KMS-11 (cell line): Measurements from ENCODE around the gene CDC42EP2.
A peak's percentile ranks its signal among the peaks of the same experiment; 100 is the strongest.

Experiments
- H2AFZ ChIP-seq: fragments of 200-600 bp; sonication (generic); 2 replicates; pipeline ENCODE4 v1.6.1; 2016; ENCODE audit warnings: antibody characterized with exemption, mixed run types, low read depth
- H3K27ac ChIP-seq: fragments of 200-600 bp; sonication (generic); 2 replicates; pipeline ENCODE4 v1.6.1; 2016; ENCODE audit warnings: mild to moderate bottlenecking, mixed run types
- H3K27me3 ChIP-seq: fragments of 200-600 bp; sonication (generic); 2 replicates; pipeline ENCODE4 v1.6.1; 2017; ENCODE audit warnings: mild to moderate bottlenecking, low read depth, mixed run types, moderate library complexity; ENCODE audit not compliant: insufficient read depth
- H3K36me3 ChIP-seq: fragments of 200-600 bp; sonication (generic); 2 replicates; pipeline ENCODE4 v1.6.1; 2017; ENCODE audit warnings: mild to moderate bottlenecking, mixed run types; ENCODE audit not compliant: insufficient read depth
- H3K4me1 ChIP-seq: fragments of 200-600 bp; sonication (generic); 2 replicates; pipeline ENCODE4 v1.6.1; 2016; ENCODE audit warnings: mild to moderate bottlenecking, low read depth, mixed run types; ENCODE audit not compliant: poor library complexity, severe bottlenecking
- H3K4me2 ChIP-seq: fragments of 200-600 bp; sonication (generic); 2 replicates; pipeline ENCODE4 v1.7.0; 2016; ENCODE audit warnings: mild to moderate bottlenecking, mixed run types
- H3K4me3 ChIP-seq: fragments of 200-600 bp; sonication (generic); IDR thresholded peaks from 2 replicates; pipeline ENCODE4 v1.6.1; 2017; ENCODE audit warnings: low read depth, low read length, mixed read lengths; ENCODE audit not compliant: insufficient read depth
- H3K79me2 ChIP-seq: fragments of 200-600 bp; sonication (generic); 2 replicates; pipeline ENCODE4 v1.6.1; 2016; ENCODE audit warnings: low read depth, mixed run types; ENCODE audit not compliant: insufficient read depth
- H3K9ac ChIP-seq: fragments of 200-600 bp; sonication (generic); 2 replicates; pipeline ENCODE4 v1.6.1; 2016; ENCODE audit warnings: mild to moderate bottlenecking, mixed run types
- H4K20me1 ChIP-seq: fragments of 200-600 bp; sonication (generic); 2 replicates; pipeline ENCODE4 v1.6.1; 2016; ENCODE audit warnings: mild to moderate bottlenecking, mixed run types; ENCODE audit not compliant: insufficient read depth
- TF ChIP-seq, protein P1 (sequence below): fragments of 200-600 bp; sonication (generic); conservative IDR thresholded peaks from 2 replicates; pipeline ENCODE4 v1.6.1; 2017; ENCODE audit warnings: low read depth, mild to moderate bottlenecking, antibody characterized with exemption, low read length, moderate library complexity, mixed read lengths

The CDC42EP2 gene

DNA sequence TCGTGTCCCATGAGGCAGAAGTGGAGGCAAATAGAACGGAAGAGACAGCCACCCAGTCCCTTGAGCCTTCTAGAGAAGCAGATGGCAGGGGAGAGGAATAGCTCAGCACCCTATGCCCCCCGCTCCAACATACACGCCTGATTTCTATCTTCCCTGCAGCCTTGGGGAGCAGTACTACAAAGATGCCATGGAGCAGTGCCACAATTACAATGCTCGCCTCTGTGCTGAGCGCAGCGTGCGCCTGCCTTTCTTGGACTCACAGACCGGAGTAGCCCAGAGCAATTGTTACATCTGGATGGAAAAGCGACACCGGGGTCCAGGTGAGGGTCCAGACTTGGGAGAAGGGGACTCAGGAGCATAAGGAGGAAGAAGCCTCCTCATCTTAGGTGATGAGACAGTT is 25.6 kb downstream of the CDC42EP2 start:
- Histone ChIP-seq H3K79me2 (peaks cover 42% of the 10 kb centered on the region), H2AFZ (no peak overlapping the region), H3K27me3 (no peaks in the 10 kb centered on the region), H3K36me3 (peaks cover 3% of the 10 kb centered on the region; the same call in 1 of the 2 replicates), H3K4me1 (peaks cover 5% of the 10 kb centered on the region), H3K9ac (no peak overlapping the region), H3K4me2 (no peak overlapping the region), H4K20me1 (no peaks in the 10 kb centered on the region), H3K27ac (no peak overlapping the region), H3K4me3 (no peak overlapping the region)
- TF ChIP-seq, protein P1, sequence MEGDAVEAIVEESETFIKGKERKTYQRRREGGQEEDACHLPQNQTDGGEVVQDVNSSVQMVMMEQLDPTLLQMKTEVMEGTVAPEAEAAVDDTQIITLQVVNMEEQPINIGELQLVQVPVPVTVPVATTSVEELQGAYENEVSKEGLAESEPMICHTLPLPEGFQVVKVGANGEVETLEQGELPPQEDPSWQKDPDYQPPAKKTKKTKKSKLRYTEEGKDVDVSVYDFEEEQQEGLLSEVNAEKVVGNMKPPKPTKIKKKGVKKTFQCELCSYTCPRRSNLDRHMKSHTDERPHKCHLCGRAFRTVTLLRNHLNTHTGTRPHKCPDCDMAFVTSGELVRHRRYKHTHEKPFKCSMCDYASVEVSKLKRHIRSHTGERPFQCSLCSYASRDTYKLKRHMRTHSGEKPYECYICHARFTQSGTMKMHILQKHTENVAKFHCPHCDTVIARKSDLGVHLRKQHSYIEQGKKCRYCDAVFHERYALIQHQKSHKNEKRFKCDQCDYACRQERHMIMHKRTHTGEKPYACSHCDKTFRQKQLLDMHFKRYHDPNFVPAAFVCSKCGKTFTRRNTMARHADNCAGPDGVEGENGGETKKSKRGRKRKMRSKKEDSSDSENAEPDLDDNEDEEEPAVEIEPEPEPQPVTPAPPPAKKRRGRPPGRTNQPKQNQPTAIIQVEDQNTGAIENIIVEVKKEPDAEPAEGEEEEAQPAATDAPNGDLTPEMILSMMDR: no peak

DNA sequence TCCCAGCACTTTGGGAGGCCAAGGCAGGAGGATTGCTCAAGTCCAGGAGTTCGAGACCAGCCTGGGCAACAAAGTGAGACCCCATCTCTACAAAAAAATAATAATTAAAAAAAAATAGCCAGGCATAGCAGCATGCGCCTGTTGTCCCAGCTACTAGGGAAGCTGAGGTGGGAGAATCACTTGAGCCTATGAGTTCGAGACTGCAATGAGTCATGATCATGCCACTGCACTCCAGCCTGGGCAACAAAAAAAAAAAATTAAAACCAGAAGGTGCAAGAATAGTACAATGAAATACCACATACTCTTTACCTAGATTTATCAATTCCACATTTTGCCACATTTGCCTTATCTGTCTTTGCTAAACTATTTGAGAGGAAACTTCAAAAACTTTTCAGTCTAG is 27.2 kb downstream of the CDC42EP2 start:
- H3K27ac ChIP-seq: no peak overlapping the region
- no peak overlapping the region for H3K9ac ChIP-seq
- H3K27me3 ChIP-seq: no peaks in the 10 kb centered on the region
- no peaks in the 10 kb centered on the region for H3K4me1 ChIP-seq
- no peak overlapping the region for H3K4me3 ChIP-seq
- no peak overlapping the region for H2AFZ ChIP-seq
- H4K20me1 ChIP-seq: no peaks in the 10 kb centered on the region
- H3K79me2 ChIP-seq: peaks cover 26% of the 10 kb centered on the region
- H3K4me2 ChIP-seq: no peak overlapping the region
- TF ChIP-seq, protein P1: no peak
- peaks cover 3% of the 10 kb centered on the region; the same call in 1 of the 2 replicates for H3K36me3 ChIP-seq

DNA sequence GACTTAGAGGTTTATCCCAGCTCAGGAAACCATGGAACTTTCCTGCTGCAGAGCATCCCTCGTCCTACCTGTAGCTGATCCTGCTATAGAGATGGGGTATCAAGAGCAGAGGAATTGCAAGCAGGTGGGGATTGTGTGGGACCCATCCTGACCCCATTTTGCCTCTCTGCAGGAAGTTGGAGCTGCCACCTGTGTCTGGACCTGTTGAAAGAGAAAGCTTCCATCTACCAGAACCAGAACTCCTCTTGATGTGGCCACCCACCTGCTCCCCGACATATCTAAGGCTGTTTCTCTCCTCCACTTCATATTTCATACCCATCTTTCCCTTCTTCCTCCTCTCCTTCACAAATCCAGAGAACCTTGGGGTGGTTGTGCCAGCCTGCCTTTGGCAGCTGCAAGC is 36.8 kb downstream of the CDC42EP2 start:
- Histone ChIP-seq H3K79me2 (no peaks in the 10 kb centered on the region), H3K4me2 (no peak overlapping the region), H3K4me3 (no peak overlapping the region), H3K27me3 (no peaks in the 10 kb centered on the region), H3K9ac (no peak overlapping the region), H3K4me1 (peaks cover 9% of the 10 kb centered on the region), H3K36me3 (peaks cover 3% of the 10 kb centered on the region; the same call in 1 of the 2 replicates), H2AFZ (no peak overlapping the region), H4K20me1 (no peaks in the 10 kb centered on the region), H3K27ac (no peak overlapping the region)
- TF ChIP-seq, protein P1: no peak

DNA sequence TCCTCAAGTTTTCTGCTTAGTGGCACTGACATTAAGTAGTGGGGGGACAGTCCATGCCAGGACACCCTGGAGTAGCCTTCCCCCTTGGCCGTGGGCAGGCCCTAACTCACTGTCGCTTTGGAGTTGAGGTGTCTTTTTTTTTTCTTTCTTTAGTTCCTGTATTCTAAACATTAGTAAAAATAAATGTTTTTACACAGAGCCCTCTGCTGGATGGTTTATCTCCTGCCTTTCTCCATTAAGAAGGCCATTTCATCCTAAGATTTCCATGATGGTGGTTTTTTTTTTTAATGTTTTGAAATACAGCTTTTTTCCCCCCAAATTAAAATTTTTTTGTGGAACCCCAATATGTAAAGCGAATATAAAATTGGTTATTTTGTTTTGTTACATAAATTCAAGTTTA is 38.1 kb downstream of the CDC42EP2 start:
- Histone ChIP-seq H3K27me3 (no peaks in the 10 kb centered on the region), H3K27ac (no peak overlapping the region), H3K36me3 (peaks cover 3% of the 10 kb centered on the region; the same call in 1 of the 2 replicates), H4K20me1 (no peaks in the 10 kb centered on the region), H3K79me2 (no peaks in the 10 kb centered on the region), H3K4me2 (no peak overlapping the region), H2AFZ (no peak overlapping the region), H3K4me1 (peaks cover 9% of the 10 kb centered on the region), H3K9ac (no peak overlapping the region), H3K4me3 (no peak overlapping the region)
- TF ChIP-seq, protein P1: peak; percentile 32; the same call in 1 of the 2 replicates
